22Rv1 (cell line): ENCODE data around the gene BAHD1.

Experiments used
- ZFX ChIP-seq: fragments of 450-650 bp; IDR thresholded peaks from 2 replicates; pipeline ENCODE4 v1.6.1; 2017; ENCODE audit warnings: antibody characterized with exemption, borderline replicate concordance
- TF ChIP-seq, protein P1 (sequence below): fragments of 450-650 bp; IDR thresholded peaks from 2 replicates; pipeline ENCODE4 v1.5.1; 2017; ENCODE audit warnings: mild to moderate bottlenecking

DNA sequence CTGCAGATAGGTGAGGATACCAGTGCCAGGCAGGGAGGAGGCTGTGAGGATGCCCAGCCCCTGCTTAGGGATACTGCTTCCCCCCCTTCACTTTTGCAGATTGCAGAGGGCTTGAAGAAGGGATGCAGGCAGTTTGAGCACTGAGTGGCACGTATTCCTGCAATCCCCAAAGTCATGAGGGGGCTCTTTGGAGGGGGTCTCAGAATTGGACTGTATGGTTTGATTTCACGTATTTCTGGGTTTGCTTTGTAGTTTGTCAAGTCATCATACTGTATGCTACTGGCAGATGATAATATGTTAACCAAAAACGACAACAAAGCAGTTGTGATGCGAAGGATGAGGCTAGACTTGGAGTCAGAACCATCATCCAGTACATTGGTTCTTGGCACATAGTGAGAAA lies 58.1 kb downstream of the BAHD1 start:
- TF ChIP-seq, protein P1, sequence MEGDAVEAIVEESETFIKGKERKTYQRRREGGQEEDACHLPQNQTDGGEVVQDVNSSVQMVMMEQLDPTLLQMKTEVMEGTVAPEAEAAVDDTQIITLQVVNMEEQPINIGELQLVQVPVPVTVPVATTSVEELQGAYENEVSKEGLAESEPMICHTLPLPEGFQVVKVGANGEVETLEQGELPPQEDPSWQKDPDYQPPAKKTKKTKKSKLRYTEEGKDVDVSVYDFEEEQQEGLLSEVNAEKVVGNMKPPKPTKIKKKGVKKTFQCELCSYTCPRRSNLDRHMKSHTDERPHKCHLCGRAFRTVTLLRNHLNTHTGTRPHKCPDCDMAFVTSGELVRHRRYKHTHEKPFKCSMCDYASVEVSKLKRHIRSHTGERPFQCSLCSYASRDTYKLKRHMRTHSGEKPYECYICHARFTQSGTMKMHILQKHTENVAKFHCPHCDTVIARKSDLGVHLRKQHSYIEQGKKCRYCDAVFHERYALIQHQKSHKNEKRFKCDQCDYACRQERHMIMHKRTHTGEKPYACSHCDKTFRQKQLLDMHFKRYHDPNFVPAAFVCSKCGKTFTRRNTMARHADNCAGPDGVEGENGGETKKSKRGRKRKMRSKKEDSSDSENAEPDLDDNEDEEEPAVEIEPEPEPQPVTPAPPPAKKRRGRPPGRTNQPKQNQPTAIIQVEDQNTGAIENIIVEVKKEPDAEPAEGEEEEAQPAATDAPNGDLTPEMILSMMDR, result no peak
- no peak for TF ChIP-seq ZFX
